Measurements from ENCODE around the gene RBM15B.
"Not testable (repeated sequence)": the region's sequence is repeated elsewhere in the genome, so short reads cannot be mapped to it uniquely, and the experiment has no call there.

RBM15B gene

DNA sequence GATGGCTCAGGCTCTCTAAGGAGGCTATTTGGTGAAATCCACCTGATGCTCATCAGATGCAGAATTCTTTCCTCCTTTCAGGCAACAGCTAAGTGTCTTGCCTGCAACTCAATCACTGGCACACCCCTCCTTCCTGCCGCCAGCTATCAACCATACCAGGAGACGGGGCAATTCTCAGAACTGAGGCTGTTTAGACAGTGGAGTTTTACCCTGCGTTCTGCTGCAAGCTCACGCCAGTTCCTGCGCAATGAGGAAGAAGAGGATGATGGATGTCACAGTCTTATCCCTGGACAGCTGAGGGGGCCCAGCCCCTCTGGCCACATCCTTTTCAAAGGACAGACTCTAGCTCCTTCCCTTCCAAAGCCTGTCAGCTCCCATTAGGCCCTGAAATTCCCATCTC is 13.0 kb upstream of the RBM15B start:
- in situ Hi-C loops (cut with HindIII; ENCODE audit: low sequenced_read_pairs) = no loop called here

DNA sequence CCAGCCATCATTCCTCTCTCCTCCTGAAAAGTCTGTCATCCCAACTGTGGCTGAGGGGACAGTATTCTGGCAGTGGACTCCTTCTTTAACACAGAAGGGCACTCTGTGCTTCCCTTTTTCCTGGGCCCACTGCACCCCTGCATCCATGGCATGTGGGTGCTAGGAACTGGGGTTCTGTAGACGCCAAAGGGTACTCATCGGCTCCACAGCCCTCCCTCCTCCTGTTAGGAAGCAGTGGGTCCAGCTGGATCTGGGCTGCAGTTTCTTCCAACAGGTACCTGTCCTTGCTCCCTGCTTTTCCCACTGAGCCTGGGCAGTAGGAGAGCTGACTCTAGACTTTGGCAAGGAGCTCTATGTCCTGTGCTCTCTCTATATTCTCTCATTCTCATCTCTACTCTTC is 12.4 kb upstream of the RBM15B start:
- in situ Hi-C loops (cut with HindIII; ENCODE audit: low sequenced_read_pairs) = no loop called here

DNA sequence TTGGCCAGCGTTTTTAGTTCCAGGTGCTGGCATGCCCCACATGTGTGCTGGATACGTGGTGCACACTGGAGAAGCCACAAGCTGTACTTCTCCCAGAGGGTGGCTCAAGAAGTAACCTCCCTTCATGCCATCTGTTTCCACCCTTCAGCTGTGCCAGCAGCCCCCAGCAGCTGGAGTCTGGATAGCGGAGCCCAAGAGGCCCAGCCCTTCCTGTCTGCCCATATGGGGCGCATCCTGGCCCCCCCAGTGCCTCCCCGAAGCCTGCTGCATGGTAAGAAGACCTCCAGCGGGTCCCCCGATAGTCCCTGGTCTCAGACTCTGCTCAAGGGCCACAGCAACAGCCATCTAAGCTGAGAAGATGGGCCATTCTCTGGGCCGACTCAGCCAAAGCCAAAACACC is 11.8 kb upstream of the RBM15B start:
- in situ Hi-C loops (cut with HindIII; ENCODE audit: low sequenced_read_pairs) = no loop called here

DNA sequence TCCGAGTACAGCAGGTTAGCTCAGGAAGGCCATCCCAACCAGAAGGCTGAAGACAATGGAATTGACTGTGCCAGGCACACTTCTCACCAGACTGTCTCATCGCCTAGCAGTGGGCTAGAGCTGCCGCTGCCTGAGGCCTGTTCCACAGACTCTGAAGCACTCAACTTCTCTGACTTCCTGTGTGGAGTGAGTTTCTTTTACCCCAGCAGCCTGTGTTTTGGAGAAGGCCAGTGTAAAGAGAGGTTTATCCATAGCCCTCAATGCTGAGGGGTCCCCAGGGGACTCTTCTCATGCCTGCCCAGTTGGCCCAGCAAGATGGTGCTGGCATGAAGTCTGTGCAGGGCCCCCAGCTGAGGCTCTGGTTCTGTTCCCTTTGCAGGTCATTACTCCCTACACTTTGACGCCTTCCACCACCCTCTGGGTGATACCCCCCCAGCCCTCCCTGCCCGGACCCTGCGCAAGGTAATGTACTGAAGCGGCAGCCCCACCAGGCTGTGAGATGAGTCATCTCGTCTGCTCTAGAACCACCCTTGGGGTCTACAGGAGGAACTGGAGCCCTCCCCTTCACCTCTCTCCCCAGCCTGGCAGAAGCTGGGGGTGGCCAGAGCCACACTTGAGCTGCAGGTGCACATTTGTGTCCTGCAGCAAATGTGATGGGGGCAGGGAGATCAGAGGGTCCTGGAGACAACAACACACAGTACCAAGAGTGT is 11.2 kb upstream of the RBM15B start:
- in situ Hi-C loops (cut with HindIII; ENCODE audit: low sequenced_read_pairs) = no loop called here

DNA sequence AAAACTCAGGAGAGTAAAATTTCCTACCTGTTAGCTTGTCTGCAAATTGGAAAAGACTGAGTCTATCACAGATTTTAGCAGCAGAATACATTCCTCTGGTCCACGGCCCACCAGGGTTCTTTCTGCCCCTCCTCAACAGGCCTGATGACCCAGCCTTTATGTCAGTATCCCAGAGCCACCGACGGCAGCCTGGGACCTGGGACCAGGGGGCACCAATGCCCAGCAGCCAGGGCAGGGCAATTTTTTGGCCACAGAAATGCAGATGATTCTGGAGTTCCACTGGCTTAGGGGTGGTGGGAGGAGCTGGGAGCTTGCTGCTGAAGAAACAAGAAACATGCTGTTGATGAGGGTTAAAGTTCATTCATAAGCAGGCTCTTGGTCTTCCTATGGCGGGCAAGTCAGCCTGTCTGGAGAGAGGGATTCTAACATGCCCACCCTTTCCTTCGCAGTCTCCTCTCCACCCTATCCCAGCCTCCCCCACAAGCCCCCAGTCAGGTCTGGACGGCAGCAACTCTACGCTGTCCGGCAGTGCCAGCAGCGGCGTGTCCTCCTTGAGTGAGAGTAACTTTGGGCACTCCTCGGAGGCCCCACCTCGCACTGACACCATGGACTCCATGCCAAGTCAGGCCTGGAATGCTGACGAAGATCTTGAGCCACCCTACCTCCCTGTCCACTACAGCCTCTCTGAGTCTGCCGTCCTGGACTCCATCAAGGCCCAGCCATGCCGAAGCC is 10.3 kb upstream of the RBM15B start:
- in situ Hi-C loops (cut with HindIII; ENCODE audit: low sequenced_read_pairs) = no loop called here

DNA sequence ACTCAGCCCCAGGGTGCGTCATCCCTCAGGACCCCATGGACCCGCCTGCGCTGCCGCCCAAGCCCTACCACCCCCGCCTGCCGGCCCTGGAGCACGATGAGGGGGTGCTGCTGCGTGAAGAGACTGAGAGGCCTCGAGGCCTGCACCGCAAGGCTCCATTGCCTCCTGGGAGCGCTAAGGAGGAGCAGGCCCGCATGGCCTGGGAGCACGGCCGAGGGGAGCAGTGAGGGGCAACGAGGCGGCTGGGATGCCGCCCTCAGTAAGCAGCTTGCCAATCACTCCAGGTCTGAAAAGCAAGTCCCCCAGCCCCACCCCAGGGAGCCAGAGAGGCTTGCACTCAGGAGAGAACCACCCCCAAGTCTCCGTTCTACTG is 9.8 kb upstream of the RBM15B start:
- in situ Hi-C loops (cut with HindIII; ENCODE audit: low sequenced_read_pairs) = no loop called here

DNA sequence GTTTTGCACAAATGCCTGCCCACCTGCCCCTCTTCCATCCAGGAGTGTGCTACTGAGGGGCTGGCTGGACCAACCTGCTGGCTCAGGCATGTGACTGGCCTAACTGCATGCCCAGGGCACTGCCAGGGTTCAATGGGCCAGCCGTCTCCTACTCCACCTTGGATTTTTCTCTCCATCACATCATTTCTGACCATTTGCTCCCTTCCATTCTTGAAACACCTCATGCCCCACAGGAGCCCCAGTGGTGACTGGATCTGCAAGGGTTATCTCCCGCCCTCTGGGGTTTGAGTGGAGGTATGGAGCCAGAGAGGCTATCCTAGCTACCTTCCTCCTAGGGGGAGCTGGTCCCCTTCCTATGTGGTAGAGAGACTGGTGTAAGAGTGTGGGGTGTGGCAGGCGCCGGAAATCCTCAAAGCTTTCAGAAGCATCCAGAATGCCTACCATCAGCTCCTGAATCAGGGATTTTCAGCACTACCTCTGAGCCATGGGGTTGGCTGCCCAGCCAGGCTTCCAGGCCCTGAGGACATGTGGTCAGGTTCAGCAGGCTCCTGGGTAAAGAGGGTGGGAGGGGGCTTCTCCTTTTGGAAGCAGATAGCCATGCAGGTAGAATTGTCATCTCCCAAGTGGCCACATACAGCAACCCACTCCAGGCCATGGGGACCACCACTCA is 8.9 kb upstream of the RBM15B start:
- in situ Hi-C loops (cut with HindIII; ENCODE audit: low sequenced_read_pairs) = no loop called here

DNA sequence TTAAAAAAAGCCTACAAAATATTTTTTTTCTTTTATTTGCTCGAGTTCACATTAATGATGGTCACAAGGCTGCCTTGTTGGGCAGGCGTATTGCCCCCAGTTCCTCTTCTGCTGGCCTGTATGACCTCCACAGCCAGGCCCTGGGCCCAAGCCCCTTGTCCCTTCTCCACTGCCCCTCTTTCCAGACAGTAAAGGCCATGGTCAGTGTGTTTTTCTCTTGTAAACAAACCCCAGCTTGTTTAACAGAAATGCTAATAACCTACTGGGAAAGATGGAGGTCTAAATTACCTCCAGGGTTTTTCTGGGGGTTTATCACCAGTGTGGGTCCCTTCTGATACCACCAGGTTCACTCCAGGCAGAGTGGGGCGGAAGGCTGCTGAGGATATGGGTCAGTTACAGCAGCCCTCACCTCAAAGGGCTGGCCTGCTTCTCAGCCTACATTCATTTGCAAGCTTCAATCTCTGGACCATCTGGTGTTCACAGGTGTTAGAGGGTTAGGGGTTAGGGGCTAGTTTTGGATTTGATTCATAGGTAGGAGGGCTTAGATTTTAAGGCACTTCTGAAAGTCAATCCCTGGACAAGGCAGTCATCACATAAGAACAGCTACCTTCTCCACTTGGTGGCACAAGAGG is 8.0 kb upstream of the RBM15B start:
- in situ Hi-C loops (cut with HindIII; ENCODE audit: low sequenced_read_pairs) = no loop called here

DNA sequence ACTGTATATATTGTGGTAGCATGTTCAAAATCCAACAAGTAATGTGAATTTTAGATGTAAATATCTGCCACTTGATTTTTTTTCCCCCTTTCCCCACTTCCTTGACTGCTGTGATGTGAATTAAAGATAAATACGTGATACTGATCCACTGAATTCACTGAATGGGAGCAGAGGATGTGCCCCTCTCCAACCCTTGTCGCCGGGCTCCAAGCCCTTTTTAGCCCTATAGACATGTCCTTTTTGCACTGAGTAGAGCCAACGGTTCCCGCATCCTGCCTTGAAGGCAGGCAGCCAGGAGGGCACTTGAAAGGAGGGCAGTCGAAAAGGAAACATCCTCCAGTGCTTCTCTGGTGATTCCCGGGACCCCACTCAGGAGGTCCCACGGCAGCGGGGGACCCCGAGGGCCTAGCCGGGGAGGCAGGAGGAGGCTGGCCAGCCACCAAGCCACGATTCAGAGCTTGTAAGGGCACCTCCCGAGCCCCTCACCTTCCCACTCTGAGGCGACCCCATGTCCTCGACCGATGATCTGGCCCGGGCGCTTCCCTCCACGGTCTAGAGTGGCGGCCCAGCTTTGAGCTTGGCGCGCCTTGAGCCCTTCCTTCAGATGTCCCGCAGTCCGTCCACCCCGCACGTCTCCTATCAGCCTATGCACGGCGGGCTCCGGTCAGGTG is 6.9 kb upstream of the RBM15B start:
- in situ Hi-C loops (cut with HindIII; ENCODE audit: low sequenced_read_pairs) = no loop called here

DNA sequence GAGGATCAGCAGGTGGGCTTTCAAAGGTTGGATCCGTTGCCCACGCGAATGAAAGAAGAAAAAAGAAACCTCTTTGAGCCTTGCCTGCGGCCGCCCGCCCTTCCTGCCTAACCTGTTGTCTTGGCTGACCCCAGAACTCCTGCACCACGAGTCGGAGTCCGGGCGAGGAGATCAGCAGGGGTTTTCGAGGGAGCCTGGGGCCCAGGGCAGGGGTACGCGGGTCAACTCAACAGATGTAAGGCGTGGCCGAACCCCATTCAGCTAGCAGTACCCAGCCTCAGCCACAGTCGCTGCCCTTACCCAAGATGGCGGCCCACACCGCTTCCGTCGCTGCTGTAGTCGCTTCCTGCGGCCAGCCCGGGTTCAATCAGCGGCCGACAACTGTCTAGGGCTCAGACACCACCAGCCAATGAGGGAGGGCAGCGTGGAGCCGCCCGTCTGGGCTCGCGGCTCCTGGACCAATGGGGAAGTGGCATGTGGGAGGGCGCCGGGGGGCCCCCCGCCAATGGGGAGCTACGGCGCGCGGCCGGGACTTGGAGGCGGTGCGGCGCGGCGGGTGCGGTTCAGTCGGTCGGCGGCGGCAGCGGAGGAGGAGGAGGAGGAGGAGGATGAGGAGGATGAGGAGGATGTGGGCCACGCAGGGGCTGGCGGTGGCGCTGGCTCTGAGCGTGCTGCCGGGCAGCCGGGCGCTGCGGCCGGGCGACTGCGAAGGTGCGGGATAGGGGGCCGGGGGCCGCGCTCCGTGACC is 6.2 kb upstream of the RBM15B start, which contains the start of gene MANF:
Gene MANF (plus strand): TSS at position 566 of the 748 bp plus-strand sequence. CDS start 52 bp downstream, at position 618.
- in situ Hi-C loops (cut with HindIII; ENCODE audit: low sequenced_read_pairs) = no loop called here

DNA sequence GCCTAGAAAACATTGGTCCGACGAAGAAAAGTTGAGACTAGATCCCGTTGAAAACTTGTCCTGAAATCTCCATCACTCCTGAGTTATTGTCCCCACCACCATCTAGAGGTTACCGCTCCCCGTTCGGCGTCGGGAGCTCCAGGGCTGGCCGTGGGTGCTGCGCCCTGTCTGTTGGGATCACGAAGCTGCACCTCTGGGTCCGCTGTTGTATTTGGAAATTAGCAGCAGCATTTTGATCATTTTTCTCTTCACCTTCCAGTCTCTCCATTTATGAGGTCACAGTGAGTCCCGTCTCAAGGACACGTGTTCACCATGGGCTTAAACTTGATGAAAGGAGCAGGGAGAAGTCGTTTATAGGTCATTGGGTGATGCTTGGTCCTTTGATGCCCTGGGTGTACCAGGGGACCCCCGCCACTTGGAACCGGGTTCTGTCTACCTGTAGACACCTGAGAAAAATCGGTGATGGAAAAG is 5.4 kb upstream of the RBM15B start:
- in situ Hi-C loops (cut with HindIII; ENCODE audit: low sequenced_read_pairs) = no loop called here

DNA sequence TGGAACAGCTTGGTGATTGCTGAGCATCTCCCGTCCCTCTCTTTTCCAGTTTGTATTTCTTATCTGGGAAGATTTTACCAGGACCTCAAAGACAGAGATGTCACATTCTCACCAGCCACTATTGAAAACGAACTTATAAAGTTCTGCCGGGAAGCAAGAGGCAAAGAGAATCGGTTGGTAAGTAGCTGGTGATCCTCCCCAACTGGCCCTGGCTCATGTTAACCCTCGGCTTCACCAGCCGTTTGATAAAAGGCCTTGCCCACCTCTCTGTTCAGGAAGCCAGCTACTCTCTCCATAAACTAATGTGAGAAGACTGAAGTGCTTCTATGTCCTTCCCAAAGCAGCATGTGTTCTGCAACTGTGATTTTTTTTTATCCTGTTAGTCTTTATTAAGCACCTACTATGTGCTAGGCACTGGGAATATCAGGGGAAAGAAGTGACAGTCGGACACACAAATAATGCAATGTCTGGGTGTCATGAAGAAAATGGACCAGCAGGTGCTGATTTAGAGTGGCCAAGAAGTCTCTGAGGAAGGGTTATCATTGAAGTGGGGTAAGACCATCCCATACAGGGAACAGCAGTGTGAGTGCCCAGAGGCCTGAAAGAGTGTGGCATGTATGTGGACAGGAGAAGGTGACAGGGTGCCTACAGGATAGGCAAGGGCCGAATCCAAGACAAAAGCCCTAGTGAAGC is 4.8 kb upstream of the RBM15B start:
- in situ Hi-C loops (cut with HindIII; ENCODE audit: low sequenced_read_pairs) = no loop called here

DNA sequence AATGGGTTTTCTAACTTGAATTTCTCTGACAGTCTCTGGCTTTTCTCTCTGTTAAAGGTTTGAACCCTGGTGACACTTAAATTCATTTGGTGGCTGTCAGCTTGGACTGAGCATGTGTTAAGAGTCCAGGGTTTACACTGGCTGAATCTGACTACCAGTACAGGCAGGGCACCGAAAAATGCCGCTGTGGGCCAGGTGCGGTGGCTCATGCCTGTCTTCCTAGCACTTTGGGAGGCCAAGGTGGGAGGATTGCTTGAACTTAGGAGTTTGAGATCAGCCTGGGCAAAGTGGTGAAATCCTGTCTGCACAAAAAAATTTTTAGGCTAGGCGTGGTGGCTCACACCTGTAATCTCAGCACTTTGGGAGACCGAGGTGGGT is 4.2 kb upstream of the RBM15B start:
- in situ Hi-C loops (cut with HindIII; ENCODE audit: low sequenced_read_pairs) = no loop called here

DNA sequence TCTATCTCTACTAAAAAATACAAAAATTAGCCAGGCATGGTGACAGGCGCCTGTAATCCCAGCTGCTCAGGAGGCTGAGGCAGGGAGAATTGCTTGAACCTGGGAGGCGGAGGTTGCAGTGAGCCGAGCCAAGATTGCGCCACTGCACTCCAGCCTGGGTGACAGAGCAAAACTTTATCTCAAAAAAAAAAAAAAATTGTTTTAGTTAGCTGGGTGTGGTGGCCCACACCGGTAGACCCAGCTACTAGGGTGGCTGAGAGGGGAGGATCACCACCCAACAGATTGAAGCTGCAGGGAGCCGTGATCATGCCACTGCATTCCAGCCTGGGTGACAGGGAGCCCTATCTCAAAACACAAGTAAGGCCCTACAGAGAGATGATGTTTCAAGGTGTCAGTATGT is 3.8 kb upstream of the RBM15B start:
- in situ Hi-C loops (cut with HindIII; ENCODE audit: low sequenced_read_pairs) = not testable (repeated sequence)

DNA sequence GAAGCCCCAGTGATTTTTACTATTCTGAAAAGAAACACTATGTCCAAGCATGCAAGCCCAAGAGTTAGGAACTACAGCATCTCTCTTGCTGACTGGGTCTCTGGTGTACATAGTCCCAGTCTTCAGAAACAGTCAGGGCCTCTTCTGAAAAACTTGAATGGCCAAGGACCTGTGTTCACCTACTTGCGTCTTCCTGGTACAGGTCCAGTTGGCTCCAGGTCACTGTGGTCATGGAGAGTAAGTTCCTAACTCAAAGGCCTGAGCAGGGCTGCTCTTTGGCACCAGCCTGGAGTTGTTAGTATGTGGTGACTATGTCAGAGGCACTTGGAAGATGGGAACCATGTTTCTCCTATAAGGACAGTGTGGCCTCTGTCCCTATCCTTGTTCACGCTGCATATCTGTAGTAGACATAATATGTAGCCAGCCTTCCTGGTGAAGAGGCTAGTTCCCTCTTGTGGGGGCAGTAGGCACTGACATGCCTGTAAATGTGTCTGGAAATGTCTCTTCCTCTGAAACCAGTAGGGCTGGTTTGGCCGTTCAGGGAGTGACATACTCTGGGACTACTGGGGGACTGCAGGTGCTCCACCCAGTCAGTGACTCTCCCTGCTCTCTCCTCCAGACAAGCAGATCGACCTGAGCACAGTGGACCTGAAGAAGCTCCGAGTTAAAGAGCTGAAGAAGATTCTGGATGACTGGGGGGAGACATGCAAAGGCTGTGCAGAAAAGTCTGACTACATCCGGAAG is 2.6 kb upstream of the RBM15B start:
- in situ Hi-C loops (cut with HindIII; ENCODE audit: low sequenced_read_pairs) = no loop called here

DNA sequence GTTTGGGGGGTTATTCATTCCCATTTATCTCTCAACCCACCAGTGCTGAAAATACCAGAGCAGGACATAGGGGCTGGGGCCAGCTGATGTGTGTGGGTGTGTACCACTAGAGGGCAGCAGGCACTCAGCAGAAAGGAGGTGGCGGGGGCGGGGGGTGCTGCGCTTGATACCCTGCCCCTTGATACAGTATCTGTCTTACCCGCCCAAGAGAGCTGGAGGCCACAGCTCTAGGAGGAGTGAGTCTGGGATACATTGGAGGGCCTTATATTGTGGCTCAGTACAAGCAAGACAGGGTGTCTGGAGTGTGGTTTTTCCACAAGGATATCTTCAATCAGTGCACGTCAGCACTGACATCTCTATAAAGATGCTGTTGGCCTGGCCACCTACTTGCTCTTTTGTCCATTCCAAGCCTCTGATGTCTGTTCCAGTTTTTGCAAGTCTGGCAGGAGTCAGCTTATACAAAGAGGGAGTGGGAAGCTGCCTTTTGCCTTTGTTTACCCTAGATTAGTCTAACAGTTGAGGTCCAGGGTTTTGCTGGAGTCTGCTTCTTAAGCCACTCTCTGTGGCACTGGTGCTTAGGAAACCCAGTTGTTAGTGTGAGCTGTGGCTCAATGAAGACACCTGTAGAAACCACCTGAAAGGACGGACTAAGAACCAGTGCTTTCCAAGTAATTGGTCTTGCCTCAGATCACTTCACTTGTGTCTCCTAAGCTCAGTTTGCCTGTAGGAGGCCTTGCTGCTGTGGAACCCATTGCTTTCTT is 1.5 kb upstream of the RBM15B start:
- in situ Hi-C loops (cut with HindIII; ENCODE audit: low sequenced_read_pairs) = loop anchor here (5.0 kb wide), 3 partner anchors 53 to 782 kb away; no protein-coding TSS in a partner anchor

DNA sequence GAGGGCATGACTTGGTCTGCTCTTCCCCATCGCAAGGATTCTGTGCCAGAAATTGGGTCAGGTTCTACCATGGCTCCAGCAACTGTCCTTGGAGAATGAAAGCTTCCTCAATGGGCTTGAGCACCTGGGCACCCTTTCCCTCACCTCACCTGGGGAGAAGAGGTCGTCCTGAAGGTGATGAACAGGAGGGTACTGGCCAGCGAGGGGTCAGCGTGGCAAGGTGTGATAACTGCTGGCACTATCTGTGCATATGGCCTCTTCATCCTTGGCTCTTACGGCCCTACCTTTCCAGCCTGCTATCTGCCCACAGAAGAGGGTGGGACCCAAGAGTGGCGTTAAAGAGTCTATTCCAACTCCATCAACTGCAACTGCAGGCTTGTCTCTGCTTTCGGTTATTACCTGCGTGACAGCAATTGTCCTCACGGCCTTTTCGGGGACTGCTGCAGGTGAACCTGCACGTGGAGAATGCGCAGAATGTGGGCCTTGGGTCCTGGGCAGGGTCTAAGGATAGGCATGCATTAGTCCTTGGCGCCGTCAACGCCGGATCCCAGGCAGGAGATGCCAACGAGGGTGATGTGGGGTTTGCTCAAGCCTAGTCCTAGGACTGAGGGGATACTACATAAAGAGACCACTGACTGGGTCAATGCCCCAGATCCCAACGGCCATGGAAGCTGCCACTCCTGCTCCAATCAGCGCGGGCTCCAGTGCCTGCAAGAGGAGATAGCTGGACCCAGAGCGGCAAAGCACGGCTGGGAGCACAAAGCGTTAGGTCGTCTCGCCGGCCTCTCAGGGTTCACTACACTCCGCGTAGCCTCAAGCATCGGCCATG is 625 bp upstream of the RBM15B start:
- in situ Hi-C loops (cut with HindIII; ENCODE audit: low sequenced_read_pairs) = loop anchor here (5.0 kb wide), 3 partner anchors 52 to 783 kb away; no protein-coding TSS in a partner anchor
